Right lung (tissue), 5 donors: ENCODE data around the gene PFKFB4. TPM values are rescaled to one million over a fixed set of nuclear protein-coding genes. Genes with fewer than 3 reads are reported as not detected.

Experiments used
- DNase-seq, 2 donors: peaks; one replicate each; pipeline ENCODE4 v3.0.0-alpha.2; 2013
- polyA plus RNA-seq, 5 donors: library from polyadenylated mRNA; unstranded; fragments of 120-200 nt; gene quantifications; one replicate each; pipeline versions ENCODE4 v1.2.1 to v1.2.3, GENCODE V29; 2013; ENCODE audit warnings: inconsistent platforms in 1 of 5, low replicate concordance in 1 of 5; ENCODE audit not compliant: insufficient read length in 5 of 5, insufficient read depth in 1 of 5

Gene PFKFB4
- polyA plus RNA-seq, 5 donors = 5.5 to 10.9 (median 7.5) TPM

DNA sequence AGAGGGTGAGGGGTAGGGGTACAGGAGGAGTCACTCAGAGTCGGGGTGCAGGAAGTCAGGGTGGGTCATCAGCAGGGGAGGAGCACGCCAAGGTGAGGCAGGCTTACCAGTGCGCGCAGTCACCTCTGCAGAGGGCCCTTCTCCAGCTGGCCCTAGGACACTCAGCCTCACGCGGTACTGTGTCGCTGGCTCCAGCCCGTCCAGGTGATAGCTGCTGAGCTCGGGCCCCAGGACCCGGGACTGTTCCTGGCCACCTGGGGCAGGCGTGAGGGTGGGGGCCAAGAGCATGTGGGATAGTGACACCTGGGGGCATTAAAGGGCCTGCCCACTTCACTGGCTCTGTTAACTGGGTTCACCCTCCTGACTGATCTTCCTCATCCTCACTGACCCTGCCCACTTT, 31.1 kb upstream of the PFKFB4 start:
- no peak for DNase-seq

DNA sequence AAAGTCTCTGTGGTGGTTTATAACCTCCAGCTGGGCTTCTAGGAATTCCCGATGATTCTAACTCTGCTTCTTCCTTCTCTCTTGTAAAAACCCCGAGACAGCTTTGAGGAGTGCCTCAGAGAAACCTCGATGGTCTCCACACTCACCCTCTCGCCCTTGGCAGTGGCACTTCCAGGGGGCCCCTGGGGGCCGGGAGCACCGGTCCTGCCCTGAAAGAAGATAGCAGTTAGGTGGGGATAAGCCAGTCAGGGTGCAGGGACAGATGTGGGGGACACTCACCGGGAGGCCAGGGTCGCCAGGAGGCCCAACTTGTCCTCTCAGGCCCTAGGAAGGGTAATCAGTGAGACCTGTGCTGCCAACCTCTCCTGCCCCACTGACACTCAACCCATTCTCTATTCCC, 28.8 kb upstream of the PFKFB4 start:
- DNase-seq = no peak

DNA sequence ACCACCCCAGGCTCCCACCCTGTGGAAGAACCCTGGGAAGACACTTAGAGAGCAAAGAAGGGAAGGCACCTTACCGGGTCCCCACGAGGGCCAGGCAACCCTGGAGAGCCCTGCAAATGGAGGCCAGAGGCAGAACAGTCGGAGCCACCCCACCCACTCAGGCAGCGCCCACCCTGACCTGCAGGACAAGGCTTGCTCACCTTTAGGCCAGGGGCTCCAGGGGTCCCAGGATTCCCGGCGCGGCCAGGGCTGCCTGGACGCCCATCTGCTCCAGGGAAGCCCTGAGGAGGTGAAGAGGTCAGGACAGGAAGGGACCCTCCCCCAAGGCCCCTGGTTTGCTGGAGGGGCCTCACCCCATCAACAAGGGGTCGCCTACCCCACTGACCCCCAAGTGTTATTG, 28.2 kb upstream of the PFKFB4 start:
- DNase-seq = no peak

DNA sequence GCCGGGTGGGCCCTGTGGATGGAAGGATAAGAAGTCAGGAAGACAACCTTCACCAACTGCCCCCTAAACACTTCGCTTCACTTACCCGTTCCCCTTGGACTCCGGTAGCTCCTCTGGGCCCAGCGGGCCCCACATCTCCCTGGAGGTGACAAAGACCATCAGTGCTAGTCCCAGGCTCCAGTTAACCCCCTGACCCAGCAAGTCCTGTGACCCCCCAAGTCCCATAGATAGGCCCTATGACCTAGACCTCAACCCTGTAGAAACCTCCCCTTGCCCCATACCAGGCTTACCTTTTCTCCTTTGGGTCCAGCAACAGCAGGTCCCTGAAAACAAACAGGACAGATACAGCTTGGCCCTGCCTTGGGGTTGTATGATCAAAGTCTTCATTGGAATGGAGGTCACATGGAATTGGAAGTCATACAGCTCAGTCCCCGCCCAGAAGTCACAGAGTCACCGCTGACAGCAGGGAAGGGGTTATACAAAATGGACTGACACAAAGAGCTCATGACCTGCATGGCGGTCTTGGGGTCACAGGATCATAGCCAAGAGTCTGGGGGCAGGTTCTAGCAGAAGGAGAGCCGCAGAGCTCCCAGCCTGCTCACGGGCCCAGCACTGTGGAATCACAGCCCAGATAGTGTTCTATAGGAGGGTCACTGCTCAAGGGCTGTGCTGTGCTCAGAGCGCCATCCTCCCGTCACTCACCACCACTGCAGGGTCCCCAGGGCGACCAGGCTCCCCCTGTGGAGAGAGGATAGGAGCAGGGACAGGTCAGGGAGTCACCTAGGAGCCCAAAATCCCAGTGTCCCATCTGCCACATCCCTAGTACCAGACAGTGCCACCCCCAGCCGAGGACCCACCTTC, 25.2 kb upstream of the PFKFB4 start:
- DNase-seq = no peak

DNA sequence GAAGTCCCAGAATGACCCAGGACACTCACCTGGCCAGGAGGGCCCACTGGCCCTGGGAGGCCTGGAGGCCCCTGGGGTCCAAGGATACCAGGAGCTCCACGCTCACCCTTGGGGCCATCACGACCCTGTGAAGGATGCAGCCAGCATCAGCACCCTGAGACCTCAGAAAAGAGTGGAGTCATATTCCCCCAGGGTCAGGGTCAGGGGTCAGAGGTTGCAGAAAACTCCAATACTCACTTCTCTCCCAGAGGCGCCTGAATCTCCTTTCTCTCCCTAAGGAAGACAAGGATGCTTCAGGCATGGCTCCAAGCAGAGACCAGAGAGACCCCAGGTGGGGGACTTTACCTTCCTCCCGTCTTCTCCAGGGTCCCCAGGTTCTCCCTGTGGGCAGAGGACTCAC, 20.0 kb upstream of the PFKFB4 start:
- no peak for DNase-seq

DNA sequence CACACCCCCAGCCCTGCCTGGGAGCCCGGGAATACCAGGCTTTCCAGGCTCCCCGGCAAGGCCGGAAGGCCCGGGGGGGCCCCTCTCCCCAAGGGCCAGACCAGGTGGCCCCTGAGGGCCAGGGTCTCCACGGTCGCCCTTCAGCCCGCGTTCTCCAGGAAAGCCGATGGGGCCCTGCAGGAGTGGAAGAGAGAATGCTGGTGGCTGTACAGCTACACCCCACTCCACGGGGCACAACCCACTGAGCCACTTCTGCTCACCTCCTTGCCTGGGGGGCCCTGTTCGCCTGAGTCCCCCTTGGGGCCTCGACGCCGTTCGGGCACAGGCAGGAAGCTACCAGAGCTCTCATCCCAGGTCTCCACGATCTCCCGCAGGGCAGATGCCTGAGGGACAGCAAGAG, 18.8 kb upstream of the PFKFB4 start:
- no peak for DNase-seq

DNA sequence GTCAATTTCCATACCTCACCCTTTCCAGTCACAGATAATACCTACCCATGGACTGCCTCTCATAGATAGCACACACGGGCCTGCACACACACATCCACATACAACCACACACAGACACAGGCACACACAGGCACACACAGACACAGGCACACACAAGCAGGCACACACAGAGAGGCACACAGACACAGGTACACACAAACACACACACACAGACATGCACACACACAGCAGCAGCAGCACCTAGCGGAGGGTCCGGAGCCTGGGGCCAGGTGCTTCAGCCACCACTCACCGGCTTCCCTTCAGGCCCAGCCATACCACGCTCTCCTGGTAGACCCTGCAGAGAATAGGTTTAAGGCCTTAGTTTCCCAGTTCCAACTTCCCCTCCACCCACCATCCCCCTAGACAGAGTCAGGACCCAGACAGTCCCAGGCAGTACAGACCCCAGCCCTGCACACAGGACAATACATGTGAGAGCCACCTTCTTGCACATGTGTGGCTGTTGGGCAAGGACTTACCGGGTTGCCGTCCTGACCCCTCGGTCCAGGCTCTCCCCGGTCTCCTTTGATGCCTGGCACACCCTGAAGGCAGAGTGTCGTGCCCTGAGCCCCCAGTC, 17.5 kb upstream of the PFKFB4 start:
- DNase-seq = no peak

DNA sequence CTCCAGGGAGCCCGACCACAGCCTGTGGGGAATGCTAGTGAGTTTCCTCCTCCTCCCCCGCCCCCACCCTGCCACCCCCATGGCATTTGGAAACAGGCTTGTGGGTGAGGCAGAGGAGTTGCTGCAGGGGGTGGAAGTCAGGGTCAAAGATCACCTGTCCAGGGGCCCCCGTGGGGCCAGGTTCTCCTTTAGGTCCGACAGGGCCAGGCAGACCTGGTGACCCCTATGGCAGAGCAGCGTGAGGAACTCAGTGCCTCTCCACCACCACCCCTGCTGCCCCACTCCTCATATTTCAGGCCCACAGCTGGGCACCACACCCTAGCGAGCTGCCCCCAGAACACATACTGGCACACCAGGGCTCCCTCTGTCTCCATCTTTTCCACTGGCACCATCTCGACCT, 15.9 kb upstream of the PFKFB4 start:
- no peak for DNase-seq

DNA sequence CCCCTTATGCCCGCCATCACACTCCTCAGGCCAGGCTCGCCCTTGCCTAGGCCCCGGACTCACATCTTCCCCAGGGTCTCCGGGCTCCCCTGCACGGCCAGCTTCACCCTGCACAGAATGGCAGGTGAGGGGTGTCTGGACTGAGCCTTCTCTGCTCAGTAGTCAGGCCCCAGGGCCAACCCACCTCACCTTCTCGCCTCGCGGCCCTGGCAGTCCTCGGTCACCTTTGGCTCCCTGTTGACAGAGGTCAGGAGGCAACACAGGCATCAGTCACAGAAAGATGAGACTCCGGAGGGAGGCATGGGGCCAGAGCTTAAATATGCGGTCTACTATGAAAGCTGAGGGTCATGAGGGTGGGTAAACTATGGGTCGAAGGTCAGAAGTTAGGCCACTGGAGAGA, 15.3 kb upstream of the PFKFB4 start:
- no peak for DNase-seq

DNA sequence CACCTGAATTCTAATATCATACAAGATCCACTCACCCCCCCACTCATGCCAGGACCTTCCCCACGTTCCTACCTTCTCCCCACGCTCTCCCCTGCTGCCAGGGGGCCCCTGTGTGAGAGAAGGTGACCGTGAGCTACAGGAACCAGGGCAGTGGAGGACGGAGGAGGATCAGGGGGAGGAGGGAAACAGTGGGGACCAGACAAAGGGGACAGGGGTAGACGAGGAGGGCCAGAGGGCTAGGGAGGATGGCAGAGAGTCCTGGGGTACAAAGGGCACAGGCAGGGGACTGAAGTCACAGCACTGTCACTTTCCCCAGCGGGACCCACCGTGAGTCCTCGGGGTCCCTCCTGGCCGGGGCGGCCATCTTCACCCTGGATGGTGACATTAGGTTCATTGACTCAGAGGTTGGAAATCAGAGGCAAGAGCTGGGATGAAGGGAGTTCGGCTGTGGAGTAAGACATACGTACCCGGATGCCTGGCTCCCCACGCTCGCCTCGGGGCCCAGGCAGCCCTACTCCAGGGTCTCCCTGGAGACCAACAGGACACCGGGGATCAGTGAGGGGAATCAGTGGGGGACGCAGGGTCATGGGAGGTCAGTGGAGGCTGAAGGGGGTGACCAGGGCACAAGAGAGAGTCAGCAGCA, 13.3 kb upstream of the PFKFB4 start:
- no peak for DNase-seq

DNA sequence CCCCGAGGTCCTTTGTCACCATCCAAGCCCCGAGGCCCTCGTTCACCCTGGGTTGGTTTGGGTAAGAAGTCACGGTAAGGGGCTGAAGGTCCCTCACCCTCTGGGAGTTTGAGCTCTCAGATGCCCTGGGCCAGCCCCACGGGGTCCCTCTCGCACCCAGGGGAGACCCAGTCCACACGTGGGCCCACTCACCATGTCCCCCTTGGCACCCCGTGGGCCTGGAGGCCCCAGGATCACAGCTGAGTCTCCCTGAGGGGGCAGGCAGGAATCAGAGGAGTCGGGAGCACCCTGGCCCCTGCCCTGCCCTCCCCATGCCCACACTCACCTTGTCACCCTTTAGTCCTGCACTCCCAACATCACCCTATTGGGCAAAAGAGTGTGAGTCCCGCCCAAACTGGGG, 12.8 kb upstream of the PFKFB4 start:
- no peak for DNase-seq

DNA sequence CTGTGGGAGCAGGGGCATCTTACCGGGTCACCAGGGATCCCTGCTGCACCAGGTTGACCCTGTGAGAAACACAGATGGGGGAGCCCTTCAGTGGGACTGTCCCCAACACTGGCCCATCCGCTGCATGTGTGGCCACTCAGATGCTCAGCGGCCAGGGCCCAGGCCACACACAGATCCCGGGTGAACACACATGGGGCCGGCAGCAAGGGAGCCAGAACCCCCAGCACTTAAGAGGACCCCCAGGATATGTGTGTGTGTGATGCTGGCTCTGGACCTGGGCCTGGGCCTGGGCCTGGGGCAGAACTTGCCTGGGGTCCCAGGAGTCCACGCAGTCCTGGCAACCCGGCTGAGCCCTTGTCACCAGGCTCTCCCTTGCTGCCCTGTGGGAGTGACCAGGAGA, 11.9 kb upstream of the PFKFB4 start:
- DNase-seq = no peak

DNA sequence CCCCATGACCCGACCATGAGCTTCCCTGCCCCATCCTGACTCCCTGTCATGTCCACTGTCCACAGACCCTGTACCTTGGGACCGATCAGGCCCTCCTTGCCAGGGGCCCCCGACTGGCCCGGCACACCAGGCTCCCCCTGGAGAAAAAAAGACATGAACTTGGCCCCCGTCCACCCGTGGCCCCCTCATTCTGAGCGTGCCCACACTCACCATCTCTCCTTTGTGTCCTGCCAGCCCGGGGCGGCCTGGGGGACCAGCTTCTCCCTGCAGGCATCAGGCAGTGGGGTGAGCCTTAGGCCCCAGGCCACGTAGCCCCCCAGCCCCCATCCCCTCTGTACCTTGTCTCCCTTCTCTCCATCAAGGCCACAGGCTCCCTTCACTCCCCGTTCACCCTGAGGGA, 10.9 kb upstream of the PFKFB4 start:
- DNase-seq = no peak

DNA sequence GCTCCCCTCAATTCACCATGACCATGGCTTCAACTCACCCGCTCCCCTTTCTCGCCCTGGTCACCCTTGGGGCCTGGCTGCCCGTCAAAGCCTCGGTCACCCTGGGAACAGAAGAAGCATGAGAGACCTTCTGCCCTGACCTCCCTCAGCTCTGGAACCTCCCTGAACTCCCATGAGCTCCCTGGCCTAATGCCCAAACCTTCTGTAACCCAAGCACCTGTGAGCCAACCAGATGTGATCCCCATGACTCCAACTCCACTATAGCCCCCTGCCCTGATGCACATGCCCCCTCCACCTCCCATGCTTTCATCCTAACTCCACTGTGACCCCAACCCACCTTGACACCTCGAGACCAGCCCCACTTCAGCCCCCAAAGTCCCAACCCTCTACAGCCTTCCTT, 10.5 kb upstream of the PFKFB4 start:
- DNase-seq = no peak

DNA sequence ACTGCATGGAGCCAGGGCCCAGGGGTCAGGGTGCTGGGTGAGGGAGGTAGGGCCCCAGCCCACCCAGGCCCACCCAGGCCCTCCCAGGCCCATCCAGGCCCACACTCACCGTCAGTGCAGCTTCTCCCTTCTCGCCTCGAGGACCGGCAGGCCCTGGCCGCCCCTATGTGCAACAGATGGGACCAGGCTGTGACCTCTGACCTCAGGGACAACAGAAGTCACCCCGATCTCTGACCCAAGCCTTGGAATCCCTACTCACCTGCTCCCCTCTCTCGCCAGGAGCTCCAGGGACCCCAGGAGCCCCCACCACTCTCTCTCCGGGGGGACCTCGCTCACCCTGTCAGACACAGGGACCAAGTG, 9.8 kb upstream of the PFKFB4 start:
- DNase-seq = no peak

DNA sequence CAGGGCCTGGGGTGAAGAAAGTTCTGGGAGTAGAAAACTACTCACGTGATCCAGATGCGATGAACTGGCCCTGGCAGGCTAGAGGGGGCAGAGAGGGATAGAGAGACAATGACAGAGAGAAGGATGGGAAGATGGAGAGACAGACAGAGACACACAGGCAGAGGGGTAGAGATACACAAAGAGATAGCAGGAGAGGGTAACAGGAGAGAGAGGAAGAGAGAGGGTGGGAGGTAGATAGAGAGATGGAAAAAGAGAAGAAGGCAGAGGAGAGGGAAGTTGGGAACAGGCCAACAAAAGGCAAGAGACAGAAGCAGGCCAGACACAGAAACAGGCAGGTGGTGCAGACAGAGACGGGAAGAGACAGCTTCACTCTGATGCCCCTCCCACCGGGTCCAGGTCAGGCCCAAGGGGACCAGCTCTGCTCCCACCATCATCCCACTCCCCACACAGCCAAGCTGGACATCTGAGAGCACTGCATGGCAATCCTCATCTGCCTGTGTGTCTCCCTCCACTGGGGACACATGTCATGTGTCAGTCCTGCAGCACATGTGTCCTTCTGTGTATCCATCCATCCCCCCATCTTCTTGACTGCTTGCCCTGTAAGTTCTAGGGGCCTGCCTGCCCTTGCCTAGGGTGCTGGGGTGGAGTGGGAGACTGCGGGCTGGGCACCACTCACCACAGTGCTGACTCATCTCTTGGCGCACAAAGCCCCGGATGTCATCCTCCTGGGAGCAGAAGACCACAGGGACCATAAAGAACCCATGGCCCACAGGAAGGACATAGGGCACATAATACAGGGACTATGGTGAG, 9.2 kb upstream of the PFKFB4 start:
- DNase-seq = no peak

DNA sequence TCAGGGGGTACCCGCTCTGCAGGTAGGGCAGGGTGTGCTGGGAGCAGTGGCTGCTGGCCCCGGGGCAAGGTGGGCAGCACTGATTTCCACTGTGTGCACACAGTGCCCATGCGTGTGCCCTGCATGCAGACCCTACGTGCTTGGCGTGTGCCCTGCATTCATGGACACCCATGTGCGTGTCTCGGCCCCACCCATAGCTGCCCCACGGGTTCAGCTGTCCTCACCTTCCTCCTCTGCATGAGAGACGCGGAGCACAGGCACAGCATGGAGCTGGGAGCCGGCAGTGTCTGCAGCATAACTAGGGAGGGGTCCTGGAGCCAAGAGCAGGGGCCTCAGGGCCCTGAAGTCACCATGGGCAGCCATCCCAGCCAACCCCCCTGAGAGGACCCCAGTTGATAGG, 8.6 kb upstream of the PFKFB4 start:
- no peak for DNase-seq

DNA sequence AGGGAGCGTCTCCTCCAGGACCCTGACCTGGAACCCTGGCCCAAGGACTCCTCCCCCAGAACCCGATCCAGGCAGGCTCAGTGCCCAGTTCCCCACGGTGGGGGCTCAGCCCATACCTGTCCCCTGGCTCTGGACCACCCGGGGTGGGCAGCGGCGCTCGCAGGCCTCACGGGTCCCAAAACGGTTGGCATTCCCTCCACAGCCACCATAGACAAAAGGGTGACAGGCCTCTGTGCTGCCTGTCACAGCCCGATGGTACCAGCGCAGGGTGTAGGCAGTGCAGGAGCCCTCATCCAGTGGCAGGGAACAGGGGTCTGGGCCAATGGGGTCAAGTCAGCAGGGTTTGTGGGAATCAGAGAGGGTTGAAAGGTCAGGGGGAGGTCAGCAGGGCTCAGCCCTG, 8.1 kb upstream of the PFKFB4 start:
- no peak for DNase-seq

DNA sequence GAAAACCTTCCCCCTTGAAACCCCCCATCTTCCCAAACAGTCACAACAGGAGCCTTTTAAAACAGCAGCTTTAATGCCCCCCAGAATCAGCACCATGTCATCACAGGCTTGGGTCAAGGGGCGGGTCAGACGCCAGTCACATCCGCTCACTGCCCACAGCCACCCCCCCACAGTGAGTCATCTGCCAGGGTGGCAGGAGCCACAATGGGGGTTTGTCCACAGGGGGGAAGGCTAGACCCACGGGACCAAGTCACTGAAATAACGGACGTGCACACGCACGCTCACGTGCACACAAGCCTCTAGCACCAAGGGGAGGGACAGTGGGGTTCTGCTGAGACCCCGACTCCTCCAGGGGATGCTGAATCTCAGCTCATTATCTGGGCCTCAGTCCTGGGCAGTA, 7.4 kb upstream of the PFKFB4 start:
- no peak for DNase-seq

DNA sequence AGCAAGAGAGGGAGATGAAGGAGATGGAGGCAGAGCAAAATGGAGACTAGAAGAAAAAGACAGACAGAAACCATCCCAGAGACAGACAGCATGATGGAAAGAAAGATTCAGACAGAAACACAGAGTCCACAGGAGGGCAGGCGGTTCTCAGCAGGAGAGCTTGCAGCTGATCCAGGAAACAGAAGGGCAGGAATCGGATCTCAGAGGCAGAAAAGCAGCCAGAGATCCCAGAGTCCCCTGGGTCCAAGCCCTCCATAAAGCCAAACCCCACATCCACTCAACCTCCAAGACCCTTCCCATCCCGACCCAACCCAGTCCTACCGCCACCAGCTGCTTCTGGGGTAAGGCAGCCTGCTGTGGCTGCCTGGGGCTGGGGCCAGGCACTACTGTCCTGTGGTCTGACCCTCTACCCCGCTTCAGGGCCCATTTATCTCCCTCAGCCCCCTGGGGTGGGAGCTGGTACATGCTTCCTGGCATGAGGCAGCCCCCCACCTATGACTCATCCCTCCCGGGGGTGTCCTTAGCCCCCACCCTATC, 6.8 kb upstream of the PFKFB4 start, which contains the start of gene UCN2:
Gene UCN2 (minus strand): TSS at position 400 of the 537 bp plus-strand sequence. CDS start 657 bp downstream, outside the sequence.
- DNase-seq = no peak

DNA sequence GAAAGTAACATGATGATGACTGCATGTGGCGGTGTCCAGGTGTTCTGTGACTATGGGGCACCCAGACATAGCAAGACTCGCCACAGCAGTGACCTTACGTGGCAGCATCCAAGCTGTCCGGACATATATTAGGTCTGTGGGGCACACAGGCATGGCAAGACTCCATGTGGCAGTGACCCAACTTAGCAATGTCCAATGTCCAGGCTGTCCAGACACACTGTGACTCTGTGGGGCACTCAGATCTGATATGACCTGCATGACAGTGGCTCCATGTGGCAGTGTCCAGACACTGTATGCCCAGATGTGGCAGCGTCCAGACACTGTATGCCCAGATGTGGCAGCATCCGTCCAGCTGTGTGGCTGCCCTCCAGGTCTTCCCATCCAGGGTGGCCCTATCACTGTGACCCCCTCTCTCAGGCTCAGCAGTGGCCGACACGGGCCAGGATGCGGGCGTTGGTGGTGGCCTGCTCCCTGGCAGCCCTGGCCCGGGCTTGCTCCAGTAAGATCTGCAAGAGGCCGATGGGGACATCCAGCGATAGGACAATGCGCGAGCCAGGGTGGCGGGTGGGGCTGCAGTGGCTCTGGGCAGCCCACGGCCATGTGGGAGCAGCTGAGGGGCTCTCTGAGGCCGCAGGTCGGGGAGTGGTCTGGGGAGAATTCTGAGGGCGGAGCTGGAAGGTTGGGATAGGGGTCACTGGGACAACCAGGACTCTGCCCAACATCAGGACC, 5.9 kb upstream of the PFKFB4 start:
- DNase-seq = no peak
